HG02642 (cell line): ENCODE data around the gene CROCC2.

Experiments
- ATAC-seq: cut with Tn5 transposase; IDR thresholded peaks from one replicate; pipeline ENCODE4 v1.9.1; 2021; ENCODE audit warnings: mild to moderate bottlenecking; ENCODE audit not compliant: unreplicated experiment, poor library complexity

CROCC2 gene

DNA sequence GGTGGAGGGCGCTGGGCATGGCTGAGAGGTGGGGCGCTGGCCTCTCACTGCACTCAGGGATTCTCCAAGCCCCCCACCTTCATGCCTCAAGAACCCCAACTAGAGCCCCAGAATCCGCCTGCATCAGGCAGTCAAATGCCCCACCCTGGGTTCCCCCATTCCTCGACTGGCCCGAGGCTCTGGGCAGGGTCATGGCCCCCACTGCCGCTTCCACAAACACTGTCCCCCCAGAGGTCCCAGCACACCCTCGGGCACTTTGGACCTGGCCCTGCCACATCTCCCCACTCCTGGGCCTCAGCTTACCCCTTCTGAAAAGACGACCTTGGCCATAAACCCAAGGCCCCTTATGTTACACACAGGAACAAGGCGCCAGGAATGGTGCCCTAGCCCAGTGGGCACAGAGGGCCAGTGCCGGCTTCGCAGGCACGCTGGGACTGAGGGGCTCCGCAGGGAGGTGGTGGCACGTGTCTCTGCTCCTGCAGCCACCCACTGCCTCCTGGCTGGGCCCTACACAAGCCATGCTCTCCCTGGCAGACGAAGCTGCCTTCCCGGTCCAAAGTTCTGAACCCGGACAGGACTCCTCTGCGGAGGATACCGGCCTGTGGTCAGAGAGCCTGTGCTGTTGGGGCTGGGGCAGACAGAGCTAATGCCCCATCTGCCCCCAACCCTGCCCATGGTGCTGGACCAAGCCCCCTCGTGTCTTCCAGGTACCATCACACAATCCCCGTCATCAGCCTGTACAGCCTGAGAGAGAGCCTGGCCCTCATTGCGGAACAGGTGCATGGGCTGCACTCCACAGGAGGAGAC, 30.7 kb upstream of the CROCC2 start:
- ATAC-seq: no peak

DNA sequence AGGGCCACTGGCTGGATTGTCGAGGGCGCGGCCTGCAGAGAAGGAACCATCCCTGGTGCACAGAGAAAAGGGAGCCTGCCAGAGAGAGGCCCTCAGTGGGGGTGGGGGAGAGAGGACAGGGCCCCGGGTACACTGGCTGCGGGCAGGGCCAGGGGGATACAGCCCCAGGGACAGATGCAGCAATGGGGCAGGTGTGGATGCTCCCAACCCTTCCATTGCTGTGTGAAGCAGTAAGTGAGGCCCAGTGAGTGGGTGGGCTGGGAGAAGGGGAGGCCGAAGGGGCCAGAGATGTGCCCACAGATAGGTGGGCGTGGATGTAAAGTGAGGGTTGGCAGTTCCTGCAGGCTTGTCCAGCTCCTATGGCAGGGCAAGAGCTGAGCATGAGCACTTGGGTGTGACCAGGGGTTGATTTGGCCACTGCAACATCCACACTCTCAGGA, 30.1 kb upstream of the CROCC2 start:
- ATAC-seq: no peak

DNA sequence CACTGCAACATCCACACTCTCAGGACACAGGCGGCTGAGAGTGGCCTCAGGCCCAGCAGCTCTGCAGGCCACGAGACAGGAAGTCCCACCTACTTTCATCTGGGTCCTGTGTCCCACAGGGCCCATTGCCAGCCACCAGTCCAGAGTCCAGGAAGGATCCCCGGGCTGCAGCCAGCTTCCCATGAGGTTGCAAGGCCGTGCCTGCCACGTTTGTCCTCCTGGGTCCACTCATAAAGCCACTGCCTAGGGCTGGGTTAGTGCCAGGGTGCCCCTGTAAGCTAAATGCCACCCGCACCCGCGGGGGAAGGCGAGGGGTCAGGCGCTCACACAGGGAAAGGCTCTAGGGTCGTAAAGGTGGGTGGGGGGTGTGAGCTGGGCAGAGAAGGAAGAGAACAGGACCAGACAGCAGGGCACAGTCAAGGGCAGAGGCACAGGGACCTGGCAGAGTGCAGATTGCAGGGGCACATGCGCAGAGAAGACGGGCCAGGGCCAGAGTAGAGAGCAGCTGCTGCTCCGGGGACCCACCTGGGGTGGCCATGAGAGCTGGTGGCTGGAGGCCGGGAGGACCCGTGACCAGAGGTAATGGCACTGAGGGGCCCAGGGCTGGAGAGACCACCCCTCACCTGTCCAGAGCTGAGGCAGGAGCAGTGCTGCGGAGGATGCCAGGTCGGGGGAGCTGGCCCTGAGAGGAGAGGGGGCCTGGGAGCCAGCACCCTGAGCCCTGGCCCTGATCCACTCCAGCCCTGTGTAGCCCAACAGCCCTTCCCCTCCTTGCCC, 29.5 kb upstream of the CROCC2 start:
- no peak for ATAC-seq

DNA sequence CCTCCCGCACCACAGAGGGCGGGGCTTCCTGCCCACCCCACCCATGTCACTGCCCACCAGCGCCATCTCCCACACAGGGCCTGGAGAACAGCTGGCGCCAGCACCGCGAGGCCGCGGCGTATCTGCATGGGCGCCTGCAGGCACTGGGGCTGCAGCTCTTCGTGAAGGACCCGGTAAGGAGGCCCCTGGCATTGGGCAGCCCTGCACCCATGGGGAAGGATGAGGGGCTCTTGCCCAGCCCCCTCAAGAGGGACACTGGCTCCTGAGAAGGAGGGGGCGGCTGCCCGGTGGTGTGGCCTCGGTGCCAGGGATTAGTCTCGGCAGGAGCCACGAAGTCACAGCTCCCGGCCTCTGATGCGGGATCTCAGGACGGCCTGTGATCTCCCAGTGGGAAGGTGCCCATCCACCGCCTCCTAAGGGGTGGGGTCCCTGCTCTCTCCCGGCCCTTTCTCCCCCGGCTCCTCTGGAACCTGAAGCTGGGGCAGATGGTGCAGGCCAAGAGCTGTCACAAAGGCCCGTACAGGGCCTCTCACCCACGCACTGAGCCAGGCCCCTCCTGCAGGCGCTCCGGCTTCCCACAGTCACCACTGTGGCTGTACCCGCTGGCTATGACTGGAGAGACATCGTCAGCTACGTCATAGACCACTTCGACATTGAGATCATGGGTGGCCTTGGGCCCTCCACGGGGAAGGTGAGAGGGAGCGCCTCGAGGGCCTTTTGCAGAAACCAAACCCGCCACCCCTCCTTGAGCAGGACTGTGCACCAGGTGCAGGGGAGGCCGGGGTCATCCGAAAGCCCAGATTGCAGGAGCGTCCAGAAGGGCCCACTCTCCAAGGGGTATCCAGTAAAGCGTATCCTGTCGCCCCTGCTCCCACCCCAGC, 28.4 kb upstream of the CROCC2 start:
- ATAC-seq: no peak

DNA sequence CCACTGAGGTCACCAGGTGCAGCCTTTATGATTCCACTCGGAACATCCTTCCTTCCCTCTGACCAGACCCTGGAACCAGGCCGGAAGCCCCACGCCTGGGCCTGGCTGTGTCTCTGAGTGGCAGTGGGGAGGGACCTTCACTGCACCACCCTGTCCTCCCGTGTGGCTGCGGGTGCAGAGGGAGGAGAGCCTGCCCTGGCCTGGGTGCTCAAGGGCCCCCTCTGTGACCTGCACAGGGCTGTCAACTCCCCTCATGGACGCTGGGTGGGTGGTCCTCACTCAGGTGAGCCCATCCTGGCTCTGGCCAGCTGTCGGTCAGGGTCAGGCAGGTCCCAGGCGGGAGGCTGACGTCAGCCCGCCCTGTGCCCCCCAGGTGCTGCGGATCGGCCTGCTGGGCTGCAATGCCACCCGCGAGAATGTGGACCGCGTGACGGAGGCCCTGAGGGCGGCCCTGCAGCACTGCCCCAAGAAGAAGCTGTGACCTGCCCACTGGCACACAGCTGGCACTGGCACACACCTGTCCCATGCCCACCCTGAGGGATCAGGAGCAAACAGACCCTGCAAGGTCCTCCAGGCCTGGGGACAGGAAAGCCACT, 27.7 kb upstream of the CROCC2 start:
- no peak for ATAC-seq

DNA sequence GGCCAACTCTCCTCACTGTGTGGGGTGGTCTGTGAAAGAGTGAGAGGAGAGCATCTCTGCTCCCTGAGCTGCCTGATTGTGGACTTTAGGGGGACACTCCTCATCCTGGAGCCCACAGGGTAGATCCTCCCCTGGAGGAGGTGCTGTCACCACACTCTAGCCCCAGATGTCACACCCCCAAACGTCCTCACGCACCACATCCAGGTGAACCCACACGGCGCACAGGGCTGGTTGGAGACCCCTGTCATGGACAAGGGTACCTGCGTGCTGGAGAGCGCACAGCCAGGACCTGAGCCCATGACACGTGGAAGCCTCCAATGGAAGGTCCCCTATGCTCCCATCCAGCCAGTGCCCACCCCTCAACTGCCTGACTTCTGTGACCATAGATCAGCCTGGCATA, 27.0 kb upstream of the CROCC2 start:
- no peak for ATAC-seq

DNA sequence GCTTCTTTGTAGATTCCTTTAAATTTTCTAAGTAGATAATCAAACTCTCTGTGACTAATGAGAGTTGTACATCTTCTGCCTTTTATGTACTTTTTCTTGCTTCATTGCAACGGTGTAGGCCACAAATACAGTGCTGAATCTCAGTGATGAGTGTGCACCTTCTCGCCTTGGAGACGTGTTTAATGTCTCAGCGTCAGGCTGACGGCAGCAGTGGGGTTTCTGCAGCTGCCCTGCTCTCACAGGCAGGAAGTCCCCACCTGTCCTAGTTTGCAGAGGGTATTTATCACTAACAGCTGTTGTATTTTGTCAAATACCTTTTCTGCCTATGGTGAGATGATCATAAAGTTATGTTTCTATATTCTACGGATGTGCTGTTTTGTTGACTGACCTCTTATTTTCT, 24.2 kb upstream of the CROCC2 start:
- ATAC-seq: no peak

DNA sequence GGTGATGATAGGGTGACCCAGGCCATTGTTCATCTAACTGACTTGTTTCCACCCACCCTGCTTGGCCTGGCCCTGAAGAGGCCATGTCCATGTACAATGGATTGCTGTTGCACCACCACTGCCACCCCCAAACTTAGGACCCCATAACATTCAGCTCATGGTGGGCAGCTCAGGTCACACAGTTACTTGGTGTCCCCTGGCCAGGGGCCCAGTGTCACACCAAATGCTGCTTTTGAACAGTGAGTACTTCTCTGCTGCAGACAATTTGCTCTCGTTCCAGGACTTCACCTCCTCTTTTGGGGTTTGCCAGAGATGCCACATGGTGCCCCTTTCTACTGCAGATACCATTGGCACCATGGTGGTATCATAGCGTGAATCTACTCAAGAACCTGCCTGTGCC, 21.9 kb upstream of the CROCC2 start:
- ATAC-seq: no peak

DNA sequence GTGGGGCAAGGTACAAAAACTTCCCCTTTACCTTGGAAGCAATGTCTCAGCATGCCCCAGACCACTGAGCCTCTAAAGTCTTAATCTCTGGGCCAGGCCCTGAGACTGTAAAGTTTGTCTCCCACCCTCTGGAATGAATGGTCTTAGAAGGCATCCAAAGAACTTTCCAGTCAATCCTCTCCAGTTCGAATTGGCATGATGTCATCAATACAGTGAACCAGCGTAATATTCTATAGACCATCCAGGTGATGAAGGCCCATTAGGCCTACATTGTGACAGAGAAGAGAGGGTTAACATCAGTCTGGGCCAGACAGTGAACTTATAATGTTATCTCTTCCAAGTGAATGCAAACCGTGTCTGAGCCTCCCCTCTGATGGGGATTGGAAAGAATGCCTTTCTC, 21.4 kb upstream of the CROCC2 start:
- no peak for ATAC-seq

DNA sequence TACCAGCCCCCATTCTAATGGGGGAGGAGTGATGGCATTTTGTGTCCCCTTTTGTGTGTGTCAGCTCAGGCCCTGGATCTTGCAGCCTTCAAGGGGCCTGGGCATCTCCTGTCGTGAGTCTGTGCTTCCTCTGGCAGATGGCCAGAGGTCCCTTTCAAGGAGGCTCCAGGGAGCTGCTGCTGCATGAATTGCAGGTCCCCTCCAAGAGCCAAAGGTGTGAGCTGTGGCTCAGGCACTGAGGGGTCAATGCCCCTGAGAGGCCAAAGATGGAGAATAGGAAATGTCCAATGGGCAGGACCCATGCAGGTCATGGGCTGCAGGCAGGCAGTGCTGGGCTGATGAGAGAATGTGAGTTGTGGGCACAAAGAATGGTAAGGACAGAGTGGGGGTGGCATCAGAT, 20.6 kb upstream of the CROCC2 start:
- ATAC-seq: no peak

DNA sequence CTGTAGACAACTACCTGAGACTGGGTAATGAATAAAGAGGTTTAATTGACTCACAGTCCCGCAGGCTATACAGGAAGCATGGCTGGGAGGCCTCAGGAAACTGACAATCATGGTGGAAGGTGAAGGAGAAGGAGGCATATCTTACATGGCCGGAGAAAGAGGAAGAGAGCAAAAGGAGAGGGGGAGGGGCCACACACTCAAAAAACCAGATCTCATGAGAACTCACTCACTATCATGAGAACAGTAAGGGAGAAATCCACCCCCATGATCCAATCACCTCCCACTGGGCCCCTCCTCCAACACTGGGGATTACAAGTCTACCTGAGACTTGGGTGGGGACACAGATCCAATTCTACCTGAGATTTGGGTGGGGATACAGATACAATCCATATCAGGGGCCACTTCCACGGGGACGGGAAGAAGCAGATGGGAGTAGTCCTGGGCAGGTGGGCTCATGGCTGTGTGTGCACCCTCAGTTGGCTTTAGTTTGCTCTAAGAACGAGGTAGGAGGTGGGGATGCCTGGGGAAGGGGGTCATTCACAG, 20.0 kb upstream of the CROCC2 start:
- ATAC-seq: no peak

DNA sequence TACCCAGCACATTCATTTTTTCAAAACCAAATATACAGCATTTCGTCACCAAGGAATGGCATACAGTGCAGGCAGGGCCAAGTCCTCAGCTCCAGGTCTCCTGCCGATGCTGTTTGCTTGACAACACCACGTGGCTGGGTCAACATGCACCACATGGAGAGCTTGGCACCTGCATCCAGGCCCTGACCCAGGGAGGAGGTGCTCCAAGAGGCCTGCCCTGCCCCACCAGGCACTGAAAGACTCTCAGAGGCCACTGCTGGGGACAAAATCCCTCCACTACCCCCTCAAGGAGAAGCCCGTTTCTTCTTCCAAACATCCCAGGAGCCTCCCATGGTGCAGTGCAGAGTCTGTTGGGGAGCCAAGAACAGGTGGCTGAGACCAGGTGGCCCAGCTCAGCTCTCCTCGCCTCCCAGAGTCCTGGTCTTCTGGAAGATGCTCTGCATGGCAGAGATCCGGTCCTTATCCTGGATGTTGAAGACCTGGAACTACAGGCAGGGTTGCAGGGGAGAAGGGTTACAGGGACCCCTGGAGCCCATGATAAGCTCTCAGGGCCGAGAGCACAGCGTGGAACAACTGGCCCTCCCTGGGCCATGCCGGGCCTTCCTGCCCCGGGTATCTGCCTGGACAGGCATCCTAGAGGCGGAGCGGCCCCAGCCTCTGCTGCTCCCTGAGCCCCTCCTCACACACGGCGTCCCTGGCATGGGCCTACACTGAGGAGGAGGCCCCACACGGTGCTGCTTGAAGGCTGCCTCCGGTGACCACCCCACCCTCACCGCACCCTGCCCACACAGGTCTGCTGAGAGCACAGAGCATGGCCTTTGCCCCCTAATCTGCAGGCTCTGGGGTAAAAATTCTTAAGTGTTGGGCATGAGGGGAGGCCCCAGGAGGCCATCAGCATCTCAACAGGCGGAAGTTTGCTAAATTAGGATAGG, 19.2 kb upstream of the CROCC2 start:
- ATAC-seq: no peak

DNA sequence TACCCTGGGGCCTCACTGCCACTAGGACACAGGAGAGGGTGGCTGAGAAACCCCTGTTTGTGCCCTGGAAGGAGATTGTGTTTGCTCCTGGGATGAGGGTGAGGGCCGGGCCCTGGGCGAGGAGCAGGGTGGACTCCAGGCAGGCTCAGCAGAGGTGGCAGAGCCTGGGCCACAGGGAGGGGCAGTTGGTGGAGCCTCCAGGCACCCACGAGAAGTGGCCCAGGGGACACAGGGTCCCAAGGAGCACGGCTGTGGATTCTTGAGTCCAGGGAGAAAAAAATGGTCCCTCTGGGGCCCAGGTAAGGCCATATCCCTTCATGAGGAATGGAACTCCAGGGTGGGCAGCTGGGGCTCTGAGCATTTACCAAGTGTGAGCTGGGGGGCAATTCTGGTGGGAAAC, 18.5 kb upstream of the CROCC2 start:
- no peak for ATAC-seq

DNA sequence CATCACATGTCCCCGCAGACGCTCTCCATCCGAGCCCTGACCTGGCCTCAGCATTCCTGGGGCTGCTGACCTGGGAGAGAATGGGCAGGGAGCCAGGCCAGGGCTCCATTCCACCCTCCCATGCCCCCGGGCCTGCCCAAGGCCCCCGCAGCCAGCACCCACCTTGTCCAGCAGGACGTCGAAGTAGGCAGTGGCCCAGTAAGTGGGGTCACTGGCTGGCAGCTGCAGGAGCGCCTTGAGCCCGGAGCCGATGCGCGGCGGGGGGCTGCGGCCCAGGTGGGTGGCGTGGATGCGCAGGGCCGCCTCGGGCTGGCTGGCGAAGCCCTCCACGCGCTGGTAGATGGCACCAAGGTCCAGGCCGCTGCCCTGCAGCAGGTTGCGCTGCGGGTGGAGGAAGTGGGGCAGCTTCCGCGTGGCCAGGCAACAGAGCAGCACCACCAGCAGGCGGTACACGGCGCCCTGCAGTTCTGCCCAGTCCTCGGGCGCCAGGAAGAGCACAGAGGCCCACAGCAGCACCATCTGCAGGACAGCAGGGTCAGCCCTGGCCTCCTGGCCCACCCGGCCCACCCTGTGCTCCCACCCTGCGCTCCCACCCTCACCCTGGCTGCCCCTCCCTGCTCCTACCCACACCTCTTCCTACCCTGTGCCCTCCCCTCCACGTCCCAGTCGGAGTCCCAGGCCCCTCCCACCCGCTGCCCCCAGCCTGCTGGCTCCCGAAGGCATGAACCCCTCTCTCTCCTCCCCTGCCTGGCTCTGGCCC, 17.8 kb upstream of the CROCC2 start:
- no peak for ATAC-seq

DNA sequence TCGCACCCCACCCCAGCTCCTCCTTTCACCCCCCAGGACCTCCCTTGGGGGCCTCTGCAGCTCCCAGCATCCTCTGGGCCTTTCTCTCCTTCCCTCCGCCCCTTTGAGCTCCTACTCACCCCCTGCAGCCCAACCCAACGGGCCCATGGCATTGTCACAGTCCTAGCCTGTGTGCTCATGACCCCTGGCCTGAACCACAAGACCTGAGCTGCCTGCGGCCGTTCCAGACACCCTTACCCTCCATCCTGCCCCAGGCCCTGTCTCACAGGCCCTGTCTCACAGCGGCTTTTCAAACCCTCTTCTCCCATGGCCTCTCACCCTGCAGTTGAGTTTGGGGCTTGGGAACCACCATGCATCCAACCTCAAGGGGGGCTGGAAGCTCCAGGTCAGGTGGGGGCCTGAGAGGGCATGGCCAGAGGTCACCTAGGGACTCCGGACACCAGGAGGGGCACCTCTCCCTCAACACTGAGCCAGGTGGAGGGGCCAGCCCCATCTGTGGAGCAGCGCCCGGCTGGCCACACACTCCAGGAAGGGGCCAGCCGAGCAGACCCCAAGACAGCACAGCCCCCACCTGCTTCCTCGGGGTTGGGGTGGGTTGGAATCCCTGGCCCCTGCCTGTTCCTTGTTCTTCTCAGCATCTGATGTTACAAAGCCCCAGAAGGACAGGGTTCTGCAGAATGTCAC, 17.1 kb upstream of the CROCC2 start:
- ATAC-seq: no peak

DNA sequence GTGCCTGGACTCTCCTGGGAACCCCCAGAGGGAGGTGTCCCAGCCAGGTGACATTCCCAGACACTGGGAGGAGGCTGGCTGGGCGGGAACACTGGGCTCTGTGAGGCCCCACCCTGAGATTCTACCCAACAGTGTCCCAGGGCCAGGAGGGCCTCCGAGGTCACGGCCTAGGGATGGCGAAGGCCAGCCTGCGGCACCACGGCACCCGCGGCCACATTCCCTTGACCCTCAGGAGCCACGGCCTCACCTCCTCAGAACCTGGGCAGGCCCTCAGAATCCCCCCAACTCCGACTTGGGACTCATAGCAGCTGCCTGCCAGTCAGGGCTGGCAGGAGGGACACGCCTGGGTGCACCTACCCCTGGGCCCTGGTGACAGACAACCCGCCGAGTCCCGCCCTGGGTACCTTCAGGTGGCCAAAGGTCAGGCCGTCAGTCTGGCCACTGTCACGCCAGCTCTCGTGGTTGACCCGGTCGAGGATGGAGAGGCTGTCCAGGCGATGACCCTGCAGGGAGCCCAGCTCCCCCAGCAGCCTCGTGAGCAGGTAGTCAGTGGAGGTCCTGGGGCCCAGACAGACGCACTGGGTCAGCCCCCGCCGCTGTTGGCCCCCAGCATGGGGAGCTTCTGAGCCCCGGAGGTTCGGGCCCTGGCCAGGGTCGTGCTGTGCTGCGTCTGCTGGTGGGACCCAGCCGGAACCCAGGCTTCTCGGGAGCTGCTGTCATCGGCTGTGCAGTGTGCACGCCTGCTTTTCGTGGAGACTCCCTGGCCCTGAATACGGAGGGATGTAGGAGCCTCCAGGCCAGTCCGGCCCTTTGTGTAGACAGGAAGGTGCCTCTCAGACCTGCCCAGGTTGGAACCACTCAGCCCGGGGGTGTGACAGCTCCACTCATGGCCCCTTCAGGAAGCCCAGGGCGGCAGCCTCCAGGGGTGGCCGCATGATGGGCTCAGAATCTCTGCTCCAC, 16.3 kb upstream of the CROCC2 start:
- no peak for ATAC-seq

DNA sequence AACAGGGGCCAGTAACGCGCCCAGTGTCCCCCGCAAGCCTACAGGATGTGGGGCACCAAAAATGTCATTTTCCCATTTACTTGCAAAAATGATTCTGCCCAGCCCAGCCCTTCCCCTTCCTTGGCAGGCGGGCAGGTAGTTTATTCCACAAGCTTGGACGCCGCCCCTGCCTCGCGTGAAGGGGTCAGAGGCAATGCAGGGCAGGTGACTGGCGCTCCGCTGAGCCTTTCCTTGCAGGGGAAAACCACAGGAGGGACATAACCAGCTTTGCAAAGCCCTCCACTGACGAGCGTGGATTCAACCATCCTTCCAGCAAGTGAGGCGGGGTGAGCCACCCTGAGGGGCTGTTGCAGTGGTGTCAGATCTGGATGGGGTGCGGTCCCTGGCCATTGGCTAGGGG, 15.4 kb upstream of the CROCC2 start:
- ATAC-seq: no peak
